ENCODE data around the gene NFAM1.

Gene NFAM1

DNA sequence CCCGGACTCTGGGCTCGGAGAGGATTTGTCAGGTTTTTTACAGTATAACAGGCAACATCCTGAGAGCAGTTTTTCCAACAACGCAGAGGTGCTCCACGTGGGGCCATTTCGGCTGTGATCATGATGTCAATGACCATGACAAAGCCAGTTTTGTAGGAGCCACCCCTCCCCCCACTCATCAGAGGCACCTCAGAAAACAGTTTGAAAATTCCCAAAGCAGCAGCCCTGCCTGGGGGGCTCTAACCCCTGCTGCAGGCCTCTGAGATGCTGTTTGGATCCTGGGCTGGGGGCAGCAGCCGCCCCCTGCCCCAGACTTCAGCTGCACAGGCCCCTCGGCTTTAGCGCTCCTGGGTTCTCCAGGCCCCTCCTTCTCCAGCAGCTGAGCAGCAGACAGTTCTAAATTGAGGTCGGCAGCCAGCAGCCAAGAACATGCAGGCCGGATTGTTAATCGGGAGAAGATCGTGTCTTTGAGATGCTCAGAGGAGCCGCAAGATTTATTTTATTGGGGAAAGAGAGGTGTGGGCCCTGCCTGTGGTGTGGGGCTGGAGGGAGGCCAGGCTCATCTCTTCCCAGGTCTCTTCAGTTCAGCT lies 19.4 kb downstream of the NFAM1 start:
- H3K27ac ChIP-seq (ENCODE audit: extremely low read depth, low read depth, low read length): no peak overlapping the region
- ChIA-PET POLR2A (interaction anchor here (1.1 kb wide), 1 partner anchor 85 kb away, joined by 3 read pairs; no protein-coding TSS in a partner anchor), CTCF (no interaction called here)
- no peak for TF ChIP-seq CTCF (tag by site-specific recombination; IDR thresholded peaks at IDR 0.05)
- no peak for TF ChIP-seq ZNF239 (tag by site-specific recombination; IDR thresholded peaks at IDR 0.05)
- no peak for TF ChIP-seq ZNF391 (tag by site-specific recombination; IDR thresholded peaks at IDR 0.05; ENCODE audit: borderline replicate concordance, low read depth)
- no peak for TF ChIP-seq ZNF571 (tag by site-specific recombination; IDR thresholded peaks at IDR 0.05)
- TF ChIP-seq ZNF18 (tag by site-specific recombination; IDR thresholded peaks at IDR 0.05): no peak
- 0 out of 2 replicates have a peak, but pooled peaks have one; percentile 8 for TF ChIP-seq ZIC2 (tag by site-specific recombination; IDR thresholded peaks at IDR 0.05)
- TF ChIP-seq, protein P1, sequence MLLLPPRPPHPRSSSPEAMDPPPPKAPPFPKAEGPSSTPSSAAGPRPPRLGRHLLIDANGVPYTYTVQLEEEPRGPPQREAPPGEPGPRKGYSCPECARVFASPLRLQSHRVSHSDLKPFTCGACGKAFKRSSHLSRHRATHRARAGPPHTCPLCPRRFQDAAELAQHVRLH (tag by site-specific recombination; IDR thresholded peaks at IDR 0.05): no peak
- TF ChIP-seq WT1 (tag by site-specific recombination; IDR thresholded peaks at IDR 0.05): no peak
- no peak for TF ChIP-seq ZNF132 (tag by site-specific recombination; IDR thresholded peaks at IDR 0.05; ENCODE audit: borderline replicate concordance)
- no peaks in the 10 kb centered on the region for H3K36me3 ChIP-seq (ENCODE audit: control insufficient read depth in 2 of 2, insufficient read depth in 1 of 2, low read length in 2 of 2)
- H3K4me1 ChIP-seq (ENCODE audit: control insufficient read depth, insufficient read depth, low read length): no peaks in the 10 kb centered on the region
- no peaks in the 10 kb centered on the region for H3K9me3 ChIP-seq (ENCODE audit: control insufficient read depth, insufficient read depth, low read depth, low read length)
- H3K4me3 ChIP-seq (ENCODE audit: low read depth, low read length): no peak overlapping the region

GRCh38 chr22:42410708-42411107 lies 21.5 kb downstream of the NFAM1 start:
- CTCF ChIA-PET: interaction anchor here (0.6 kb wide), 1 partner anchor 131 kb away, joined by 3 read pairs; no protein-coding TSS in a partner anchor
- POLR2A ChIA-PET: interaction anchor here (1.2 kb wide), 1 partner anchor 12 kb away, joined by 6 read pairs; no protein-coding TSS in a partner anchor
- H3K27ac ChIP-seq (ENCODE audit: extremely low read depth, low read depth, low read length): no peak overlapping the region

More at GRCh38 chr22:42410708-42411107, 21.5 kb downstream of the NFAM1 start:
- H3K4me3 ChIP-seq (ENCODE audit: low read depth, low read length): no peak overlapping the region
- no peaks in the 10 kb centered on the region for H3K9me3 ChIP-seq (ENCODE audit: control insufficient read depth, insufficient read depth, low read depth, low read length)
- no peak for TF ChIP-seq BCL6B (tag by site-specific recombination; IDR thresholded peaks at IDR 0.05)
- TF ChIP-seq, protein P2, sequence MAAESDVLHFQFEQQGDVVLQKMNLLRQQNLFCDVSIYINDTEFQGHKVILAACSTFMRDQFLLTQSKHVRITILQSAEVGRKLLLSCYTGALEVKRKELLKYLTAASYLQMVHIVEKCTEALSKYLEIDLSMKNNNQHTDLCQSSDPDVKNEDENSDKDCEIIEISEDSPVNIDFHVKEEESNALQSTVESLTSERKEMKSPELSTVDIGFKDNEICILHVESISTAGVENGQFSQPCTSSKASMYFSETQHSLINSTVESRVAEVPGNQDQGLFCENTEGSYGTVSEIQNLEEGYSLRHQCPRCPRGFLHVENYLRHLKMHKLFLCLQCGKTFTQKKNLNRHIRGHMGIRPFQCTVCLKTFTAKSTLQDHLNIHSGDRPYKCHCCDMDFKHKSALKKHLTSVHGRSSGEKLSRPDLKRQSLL (tag by site-specific recombination; IDR thresholded peaks at IDR 0.05): no peak
- TF ChIP-seq CTCF (tag by site-specific recombination; IDR thresholded peaks at IDR 0.05): no peak
- TF ChIP-seq IKZF3 (tag by site-specific recombination; IDR thresholded peaks at IDR 0.05): no peak
- no peak for TF ChIP-seq PRDM1 (tag by site-specific recombination; IDR thresholded peaks at IDR 0.05)
- no peak for TF ChIP-seq ZNF416 (tag by site-specific recombination; IDR thresholded peaks at IDR 0.05)
- no peaks in the 10 kb centered on the region for H3K36me3 ChIP-seq (ENCODE audit: control insufficient read depth in 2 of 2, insufficient read depth in 1 of 2, low read length in 2 of 2)
- H3K4me1 ChIP-seq (ENCODE audit: control insufficient read depth, insufficient read depth, low read length): no peaks in the 10 kb centered on the region

Measured in HEK293 (cell line).